Activated B cell treated with CpG ODN at 0.5 μM for 24 hours (primary cell): ENCODE results near the gene WASL. TPM values are rescaled to one million over a fixed set of nuclear protein-coding genes. Genes with fewer than 3 reads are reported as not detected.

Experiments used
- ATAC-seq: fragments of 200-7000 bp; cut with Tn5 transposase; one replicate; pipeline ENCODE4 v1.10.0; 2021; ENCODE audit warnings: low read depth, mild to moderate bottlenecking, moderate library complexity
- CTCF ChIA-PET: fragments of 350-600 bp; sonication (Branson Sonifier 250); formaldehyde crosslinking; loops from one replicate; lab custom pipeline; 2021; ENCODE audit warnings: antibody characterized with exemption; lab: Charles Lee
- POLR2A ChIA-PET: fragments of 350-600 bp; sonication (Branson Sonifier 250); formaldehyde crosslinking; loops from one replicate; lab custom pipeline; 2021; ENCODE audit warnings: antibody characterized with exemption; lab: Charles Lee
- DNase-seq: peaks from one replicate; pipeline ENCODE4 v3.0.0; 2022
- H3K27ac Mint-ChIP-seq: one replicate; pipeline ENCODE4 v1.8.0; 2020; ENCODE audit warnings: mixed read lengths
- H3K27me3 Mint-ChIP-seq: one replicate; pipeline ENCODE4 v1.8.0; 2021; ENCODE audit warnings: mixed read lengths
- H3K36me3 Mint-ChIP-seq: one replicate; pipeline ENCODE4 v1.8.0; 2021; ENCODE audit warnings: low read depth, mixed read lengths
- H3K4me1 Mint-ChIP-seq: one replicate; pipeline ENCODE4 v1.8.0; 2021; ENCODE audit warnings: mixed read lengths
- H3K4me3 Mint-ChIP-seq: one replicate; pipeline ENCODE4 v1.8.0; 2020; ENCODE audit warnings: mild to moderate bottlenecking, mixed read lengths
- H3K9me3 Mint-ChIP-seq: one replicate; pipeline ENCODE4 v1.8.0; 2020; ENCODE audit warnings: mixed read lengths
- CTCF ChIP-seq: fragments of 200-600 bp; IDR thresholded peaks from one replicate; pipeline ENCODE4 v1.8.0; 2022; ENCODE audit warnings: antibody characterized with exemption, mild to moderate bottlenecking
- intact Hi-C: fragments of 100-400 bp; cut with micrococcal nuclease; formaldehyde crosslinking; loops from one replicate; pipeline ENCODE4 v1.15.1; 2024
- total RNA-seq: library from RNA; stranded (reverse); gene quantifications from 2 replicates; pipeline ENCODE4 v1.2.3, GENCODE V29; 2022

Gene WASL
- total RNA-seq, 1 donor from 2014 or later, result 6.9 TPM

GRCh38 chr7:123732413-123733091, 16.3 kb downstream of the WASL start:
- Mint-ChIP-seq H3K36me3 (peaks cover 28% of the 10 kb centered on the region), H3K9me3 (peaks cover 17% of the 10 kb centered on the region), H3K27me3 (no peaks in the 10 kb centered on the region), H3K4me1 (peaks cover 29% of the 10 kb centered on the region), H3K27ac (no peak overlapping the region), H3K4me3 (no peak overlapping the region)
- ATAC-seq (no peak), DNase-seq (no peak)
- POLR2A ChIA-PET, result no interaction called here
- CTCF ChIA-PET, result no interaction called here
- no peak for TF ChIP-seq CTCF
- intact Hi-C loops, result no loop called here

DNA sequence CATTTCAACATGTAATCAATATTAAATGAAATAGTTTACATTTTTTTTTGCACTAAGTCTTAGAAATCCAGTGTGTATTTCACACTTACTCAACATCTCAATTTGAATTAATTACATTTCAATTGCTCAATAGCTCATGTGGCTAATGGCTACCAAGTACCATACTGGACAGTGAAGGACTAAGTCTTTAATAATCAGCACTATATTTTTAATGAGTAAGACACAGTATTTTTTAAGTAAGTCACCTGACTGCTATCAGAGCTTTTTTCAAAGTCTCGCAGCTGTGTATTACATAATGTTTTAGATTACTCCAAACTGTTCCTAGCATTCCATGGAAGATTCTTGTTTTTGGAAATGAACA, 19.6 kb downstream of the WASL start:
- intact Hi-C loops, result no loop called here
- H3K27me3 Mint-ChIP-seq, result no peaks in the 10 kb centered on the region
- ChIA-PET CTCF (no interaction called here), POLR2A (no interaction called here)
- no peak overlapping the region for H3K27ac Mint-ChIP-seq
- ATAC-seq (no peak), DNase-seq (no peak)
- H3K9me3 Mint-ChIP-seq, result peaks cover 7% of the 10 kb centered on the region
- peaks cover 53% of the 10 kb centered on the region for H3K4me1 Mint-ChIP-seq
- no peak overlapping the region for H3K4me3 Mint-ChIP-seq
- H3K36me3 Mint-ChIP-seq, result peaks cover 22% of the 10 kb centered on the region
- no peak for TF ChIP-seq CTCF

- H3K36me3 Mint-ChIP-seq, result peaks cover 12% of the 10 kb centered on the region
- H3K27ac Mint-ChIP-seq, result no peak overlapping the region
- CTCF ChIA-PET, result interaction anchor here (1.1 kb wide), 1 partner anchor 21 kb away, joined by 3 read pairs; no protein-coding TSS in a partner anchor
- H3K4me1 Mint-ChIP-seq, result peaks cover 45% of the 10 kb centered on the region
- POLR2A ChIA-PET, result no interaction called here
- TF ChIP-seq CTCF, result no peak
- DNase-seq (no peak), ATAC-seq (no peak)
- H3K9me3 Mint-ChIP-seq, result peaks cover under 1% of the 10 kb centered on the region
- no peak overlapping the region for H3K4me3 Mint-ChIP-seq
- no peaks in the 10 kb centered on the region for H3K27me3 Mint-ChIP-seq
- intact Hi-C loops, result no loop called here
These were observed 21.5 kb downstream of the WASL start for GRCh38 chr7:123727071-123727837.

GRCh38 chr7:123725586-123726171, 23.1 kb downstream of the WASL start:
- DNase-seq (no peak), ATAC-seq (no peak)
- peaks cover 41% of the 10 kb centered on the region for H3K4me1 Mint-ChIP-seq
- ChIA-PET POLR2A (no interaction called here), CTCF (no interaction called here)
- intact Hi-C loops, result loop anchor here (2.0 kb wide), 1 partner anchor 15 kb away; no protein-coding TSS in a partner anchor
- H3K4me3 Mint-ChIP-seq, result no peak overlapping the region
- no peak for TF ChIP-seq CTCF
- no peaks in the 10 kb centered on the region for H3K9me3 Mint-ChIP-seq
- peaks cover 10% of the 10 kb centered on the region for H3K36me3 Mint-ChIP-seq
- no peaks in the 10 kb centered on the region for H3K27me3 Mint-ChIP-seq
- H3K27ac Mint-ChIP-seq, result no peak overlapping the region

DNA sequence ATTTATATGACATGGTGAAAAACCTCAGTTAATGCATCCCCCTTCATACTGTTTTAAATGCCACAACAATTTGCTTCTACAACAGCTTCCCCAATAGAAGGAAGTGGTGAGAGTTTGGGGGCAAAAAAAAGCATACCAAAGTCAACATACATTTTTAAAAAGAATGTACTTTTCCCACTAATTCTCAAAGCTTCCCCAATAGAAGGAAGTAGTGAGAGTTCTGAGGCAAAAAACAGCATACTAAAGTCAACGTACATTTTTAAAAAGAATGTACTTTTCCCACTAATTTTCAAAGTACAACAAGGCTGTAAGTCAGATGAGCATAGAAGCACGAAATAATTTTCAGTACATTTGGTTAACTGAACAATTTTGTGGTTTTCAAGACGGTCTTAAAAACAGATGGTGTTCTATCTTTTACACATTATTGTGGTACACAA, 24.0 kb downstream of the WASL start:
- Mint-ChIP-seq H3K4me3 (no peak overlapping the region), H3K27ac (no peak overlapping the region), H3K4me1 (peaks cover 41% of the 10 kb centered on the region), H3K36me3 (peaks cover 10% of the 10 kb centered on the region), H3K27me3 (no peaks in the 10 kb centered on the region), H3K9me3 (no peaks in the 10 kb centered on the region)
- TF ChIP-seq CTCF, result no peak
- ChIA-PET POLR2A (no interaction called here), CTCF (no interaction called here)
- DNase-seq (no peak), ATAC-seq (no peak)
- intact Hi-C loops, result loop anchor here (2.0 kb wide), 1 partner anchor 16 kb away; no protein-coding TSS in a partner anchor
